ENCODE measurements around the gene DNPH1.

The DNPH1 gene

GRCh38 chr6:43185391-43185985 is 43.8 kb downstream of the DNPH1 start:
- Histone ChIP-seq H3K27me3 (replicated peaks; ENCODE audit: control insufficient read depth, insufficient read depth, low read length, poor library complexity, severe bottlenecking) (no peaks in the 10 kb centered on the region), H3K36me3 (ENCODE audit: control insufficient read depth, insufficient read depth, low read length) (peaks cover 28% of the 10 kb centered on the region), H3K27ac (ENCODE audit: insufficient read depth, low read length, poor library complexity, severe bottlenecking) (peak overlapping the region; percentile 16), H3K9me3 (ENCODE audit: control insufficient read depth, low read length) (no peaks in the 10 kb centered on the region), H3K4me3 (ENCODE audit: insufficient read depth, low read depth, low read length, poor library complexity, severe bottlenecking) (no peak overlapping the region), H3K4me1 (ENCODE audit: control insufficient read depth, insufficient read depth, low read length, poor library complexity, severe bottlenecking) (peaks cover 43% of the 10 kb centered on the region)
- no peak for DNase-seq

- DNase-seq: no peak
- H3K4me1 ChIP-seq (ENCODE audit: control insufficient read depth, insufficient read depth, low read length, poor library complexity, severe bottlenecking): peaks cover 43% of the 10 kb centered on the region
- peaks cover 29% of the 10 kb centered on the region for H3K36me3 ChIP-seq (ENCODE audit: control insufficient read depth, insufficient read depth, low read length)
- H3K27ac ChIP-seq (ENCODE audit: insufficient read depth, low read length, poor library complexity, severe bottlenecking): no peak overlapping the region
- no peaks in the 10 kb centered on the region for H3K9me3 ChIP-seq (ENCODE audit: control insufficient read depth, low read length)
- H3K27me3 ChIP-seq (replicated peaks; ENCODE audit: control insufficient read depth, insufficient read depth, low read length, poor library complexity, severe bottlenecking): no peaks in the 10 kb centered on the region
- no peak overlapping the region for H3K4me3 ChIP-seq (ENCODE audit: insufficient read depth, low read depth, low read length, poor library complexity, severe bottlenecking)
These were observed 44.9 kb downstream of the DNPH1 start for GRCh38 chr6:43184268-43184985.

- no peak for DNase-seq
- Histone ChIP-seq H3K27ac (ENCODE audit: insufficient read depth, low read length, poor library complexity, severe bottlenecking) (no peak overlapping the region), H3K27me3 (replicated peaks; ENCODE audit: control insufficient read depth, insufficient read depth, low read length, poor library complexity, severe bottlenecking) (no peaks in the 10 kb centered on the region), H3K4me1 (ENCODE audit: control insufficient read depth, insufficient read depth, low read length, poor library complexity, severe bottlenecking) (peaks cover 43% of the 10 kb centered on the region), H3K9me3 (ENCODE audit: control insufficient read depth, low read length) (no peaks in the 10 kb centered on the region), H3K36me3 (ENCODE audit: control insufficient read depth, insufficient read depth, low read length) (peaks cover 34% of the 10 kb centered on the region), H3K4me3 (ENCODE audit: insufficient read depth, low read depth, low read length, poor library complexity, severe bottlenecking) (no peak overlapping the region)
These were observed 45.8 kb downstream of the DNPH1 start for GRCh38 chr6:43183441-43183840.

- peaks cover 31% of the 10 kb centered on the region for H3K36me3 ChIP-seq (ENCODE audit: control insufficient read depth, insufficient read depth, low read length)
- H3K27ac ChIP-seq (ENCODE audit: insufficient read depth, low read length, poor library complexity, severe bottlenecking): peak within 1 kb of the TSS; percentile 83
- H3K27me3 ChIP-seq (replicated peaks; ENCODE audit: control insufficient read depth, insufficient read depth, low read length, poor library complexity, severe bottlenecking): no peaks in the 10 kb centered on the region
- H3K4me3 ChIP-seq (ENCODE audit: insufficient read depth, low read depth, low read length, poor library complexity, severe bottlenecking): peak within 1 kb of the TSS; percentile 80
- no peaks in the 10 kb centered on the region for H3K9me3 ChIP-seq (ENCODE audit: control insufficient read depth, low read length)
- peak; percentile 68 to 75 (median 69) for DNase-seq
- H3K4me1 ChIP-seq (ENCODE audit: control insufficient read depth, insufficient read depth, low read length, poor library complexity, severe bottlenecking): peaks cover 43% of the 10 kb centered on the region
These were observed 47.1 kb downstream of the DNPH1 start, which contains the start of gene CUL9 for GRCh38 chr6:43181942-43182860. TSS of gene CUL9 (plus strand) at chr6:43182196. CDS start at chr6:43184311, 2,115 bp downstream.

GRCh38 chr6:43181621-43181941 is 47.7 kb downstream of the DNPH1 start:
- no peaks in the 10 kb centered on the region for H3K27me3 ChIP-seq (replicated peaks; ENCODE audit: control insufficient read depth, insufficient read depth, low read length, poor library complexity, severe bottlenecking)
- H3K4me1 ChIP-seq (ENCODE audit: control insufficient read depth, insufficient read depth, low read length, poor library complexity, severe bottlenecking): peaks cover 43% of the 10 kb centered on the region
- peak overlapping the region; percentile 83 for H3K27ac ChIP-seq (ENCODE audit: insufficient read depth, low read length, poor library complexity, severe bottlenecking)
- no peak for DNase-seq
- H3K9me3 ChIP-seq (ENCODE audit: control insufficient read depth, low read length): no peaks in the 10 kb centered on the region
- H3K4me3 ChIP-seq (ENCODE audit: insufficient read depth, low read depth, low read length, poor library complexity, severe bottlenecking): peak overlapping the region; percentile 80
- peaks cover 30% of the 10 kb centered on the region for H3K36me3 ChIP-seq (ENCODE audit: control insufficient read depth, insufficient read depth, low read length)

- Histone ChIP-seq H3K4me3 (ENCODE audit: insufficient read depth, low read depth, low read length, poor library complexity, severe bottlenecking) (no peak overlapping the region), H3K27me3 (replicated peaks; ENCODE audit: control insufficient read depth, insufficient read depth, low read length, poor library complexity, severe bottlenecking) (no peaks in the 10 kb centered on the region), H3K27ac (ENCODE audit: insufficient read depth, low read length, poor library complexity, severe bottlenecking) (peak overlapping the region; percentile 83), H3K4me1 (ENCODE audit: control insufficient read depth, insufficient read depth, low read length, poor library complexity, severe bottlenecking) (peaks cover 41% of the 10 kb centered on the region), H3K9me3 (ENCODE audit: control insufficient read depth, low read length) (no peaks in the 10 kb centered on the region), H3K36me3 (ENCODE audit: control insufficient read depth, insufficient read depth, low read length) (peaks cover 30% of the 10 kb centered on the region)
- no peak for DNase-seq
These were observed 48.3 kb downstream of the DNPH1 start for GRCh38 chr6:43180985-43181384.

- H3K4me3 ChIP-seq (ENCODE audit: insufficient read depth, low read depth, low read length, poor library complexity, severe bottlenecking): no peak overlapping the region
- peaks cover 33% of the 10 kb centered on the region for H3K4me1 ChIP-seq (ENCODE audit: control insufficient read depth, insufficient read depth, low read length, poor library complexity, severe bottlenecking)
- no peaks in the 10 kb centered on the region for H3K9me3 ChIP-seq (ENCODE audit: control insufficient read depth, low read length)
- H3K27ac ChIP-seq (ENCODE audit: insufficient read depth, low read length, poor library complexity, severe bottlenecking): no peak overlapping the region
- H3K36me3 ChIP-seq (ENCODE audit: control insufficient read depth, insufficient read depth, low read length): peaks cover 33% of the 10 kb centered on the region
- DNase-seq: no peak
- H3K27me3 ChIP-seq (replicated peaks; ENCODE audit: control insufficient read depth, insufficient read depth, low read length, poor library complexity, severe bottlenecking): no peaks in the 10 kb centered on the region
These were observed 49.2 kb downstream of the DNPH1 start for GRCh38 chr6:43180058-43180457.

GRCh38 chr6:43178951-43179830 is 50.1 kb downstream of the DNPH1 start:
- no peak for DNase-seq
- Histone ChIP-seq H3K4me1 (ENCODE audit: control insufficient read depth, insufficient read depth, low read length, poor library complexity, severe bottlenecking) (peaks cover 32% of the 10 kb centered on the region), H3K27me3 (replicated peaks; ENCODE audit: control insufficient read depth, insufficient read depth, low read length, poor library complexity, severe bottlenecking) (no peaks in the 10 kb centered on the region), H3K27ac (ENCODE audit: insufficient read depth, low read length, poor library complexity, severe bottlenecking) (peak overlapping the region; percentile 8), H3K4me3 (ENCODE audit: insufficient read depth, low read depth, low read length, poor library complexity, severe bottlenecking) (no peak overlapping the region), H3K9me3 (ENCODE audit: control insufficient read depth, low read length) (no peaks in the 10 kb centered on the region), H3K36me3 (ENCODE audit: control insufficient read depth, insufficient read depth, low read length) (peaks cover 30% of the 10 kb centered on the region)

GRCh38 chr6:43178150-43178549 is 51.1 kb downstream of the DNPH1 start:
- Histone ChIP-seq H3K4me1 (ENCODE audit: control insufficient read depth, insufficient read depth, low read length, poor library complexity, severe bottlenecking) (peaks cover 32% of the 10 kb centered on the region), H3K36me3 (ENCODE audit: control insufficient read depth, insufficient read depth, low read length) (peaks cover 30% of the 10 kb centered on the region), H3K4me3 (ENCODE audit: insufficient read depth, low read depth, low read length, poor library complexity, severe bottlenecking) (no peak overlapping the region), H3K27ac (ENCODE audit: insufficient read depth, low read length, poor library complexity, severe bottlenecking) (no peak overlapping the region), H3K9me3 (ENCODE audit: control insufficient read depth, low read length) (no peaks in the 10 kb centered on the region), H3K27me3 (replicated peaks; ENCODE audit: control insufficient read depth, insufficient read depth, low read length, poor library complexity, severe bottlenecking) (no peaks in the 10 kb centered on the region)
- DNase-seq: no peak
